ENCODE data around the gene BEST2.
A peak's percentile ranks its signal among the peaks of the same experiment; 100 is the strongest.
"Not testable (repeated sequence)": the region's sequence is repeated elsewhere in the genome, so short reads cannot be mapped to it uniquely, and the experiment has no call there.

Gene BEST2

GRCh38 chr19:12721656-12722565 is 29.7 kb upstream of the BEST2 start:
- DNase-seq = peak; percentile 80
- peak overlapping the region; percentile 87 for H3K4me3 ChIP-seq (ENCODE audit: low read depth, low read length)
- no peaks in the 10 kb centered on the region for H3K9me3 ChIP-seq (ENCODE audit: severe bottlenecking)
- H3K27ac ChIP-seq = peak overlapping the region; percentile 97
- no peak for TF ChIP-seq CTCF (IDR thresholded peaks at IDR 0.05; ENCODE audit: low read depth, low read length)
- H3K27me3 ChIP-seq (ENCODE audit: insufficient read depth, low read depth, severe bottlenecking) = no peaks in the 10 kb centered on the region
- peaks cover 38% of the 10 kb centered on the region for H3K36me3 ChIP-seq

GRCh38 chr19:12722566-12723380 is 28.8 kb upstream of the BEST2 start:
- no peak for TF ChIP-seq CTCF (IDR thresholded peaks at IDR 0.05; ENCODE audit: low read depth, low read length)
- peak overlapping the region; percentile 87 for H3K4me3 ChIP-seq (ENCODE audit: low read depth, low read length)
- DNase-seq = peak; percentile 98

GRCh38 chr19:12723381-12723640 is 28.3 kb upstream of the BEST2 start:
- TF ChIP-seq CTCF (IDR thresholded peaks at IDR 0.05; ENCODE audit: low read depth, low read length) = no peak
- no peaks in the 10 kb centered on the region for H3K27me3 ChIP-seq (ENCODE audit: insufficient read depth, low read depth, severe bottlenecking)
- peaks cover 32% of the 10 kb centered on the region for H3K36me3 ChIP-seq
- H3K9me3 ChIP-seq (ENCODE audit: severe bottlenecking) = no peaks in the 10 kb centered on the region
- H3K27ac ChIP-seq = peak overlapping the region; percentile 97
- H3K4me3 ChIP-seq (ENCODE audit: low read depth, low read length) = peak overlapping the region; percentile 87
- DNase-seq = no peak

More at GRCh38 chr19:12722566-12723380, 28.8 kb upstream of the BEST2 start:
- Histone ChIP-seq H3K27ac (peak overlapping the region; percentile 97), H3K9me3 (ENCODE audit: severe bottlenecking) (no peaks in the 10 kb centered on the region), H3K36me3 (peaks cover 34% of the 10 kb centered on the region), H3K27me3 (ENCODE audit: insufficient read depth, low read depth, severe bottlenecking) (no peaks in the 10 kb centered on the region)

- TF ChIP-seq CTCF (IDR thresholded peaks at IDR 0.05; ENCODE audit: low read depth, low read length) = no peak
- Histone ChIP-seq H3K27me3 (ENCODE audit: insufficient read depth, low read depth, severe bottlenecking) (no peaks in the 10 kb centered on the region), H3K36me3 (peaks cover 31% of the 10 kb centered on the region), H3K4me3 (ENCODE audit: low read depth, low read length) (peak within 1 kb of the TSS; percentile 87), H3K27ac (peak within 1 kb of the TSS; percentile 97), H3K9me3 (ENCODE audit: severe bottlenecking) (no peaks in the 10 kb centered on the region)
- peak; percentile 81 for DNase-seq
These were observed 27.8 kb upstream of the BEST2 start, which contains the start of gene TNPO2 for GRCh38 chr19:12723641-12724426. TSS of gene TNPO2 (minus strand) at chr19:12723932. CDS start at chr19:12720977, 2,955 bp downstream.

GRCh38 chr19:12725612-12726011 is 26.0 kb upstream of the BEST2 start:
- not testable (repeated sequence) for H3K27ac ChIP-seq; H3K4me3 ChIP-seq (ENCODE audit: low read depth, low read length); H3K27me3 ChIP-seq (ENCODE audit: insufficient read depth, low read depth, severe bottlenecking); H3K9me3 ChIP-seq (ENCODE audit: severe bottlenecking); DNase-seq
- H3K36me3 ChIP-seq = peaks cover 29% of the 10 kb centered on the region
